Liver (tissue), 9 donors: ENCODE measurements around the gene TIMM29. TPM values are rescaled to one million over a fixed set of nuclear protein-coding genes. Genes with fewer than 3 reads are reported as not detected.

Source experiments
- DNase-seq: peaks from one replicate; pipeline ENCODE4 v3.0.0-alpha.2; 2017; ENCODE audit warnings: low spot score
- H3K27ac ChIP-seq, 2 donors: one replicate each; pipeline ENCODE4 v1.7.0; 2013; ENCODE audit warnings: inconsistent platforms in 2 of 2, low read length in 2 of 2, control low read depth in 1 of 2, low read depth in 1 of 2, mild to moderate bottlenecking in 1 of 2
- H3K27me3 ChIP-seq, 4 donors: one replicate each; pipeline versions ENCODE4 v1.6.1 to v1.7.0; 2013; ENCODE audit warnings: low read length in 3 of 4, inconsistent platforms in 1 of 4, mild to moderate bottlenecking in 1 of 4, moderate library complexity in 1 of 4; ENCODE audit not compliant: control insufficient read depth in 4 of 4, insufficient read depth in 4 of 4
- H3K36me3 ChIP-seq, 4 donors: one replicate each; pipeline versions ENCODE4 v1.6.1 to v1.7.0; 2013; ENCODE audit warnings: low read length in 3 of 4, mild to moderate bottlenecking in 3 of 4, low read depth in 1 of 4, moderate library complexity in 1 of 4; ENCODE audit not compliant: control insufficient read depth in 4 of 4, insufficient read depth in 3 of 4
- H3K4me1 ChIP-seq, 4 donors: one replicate each; pipeline versions ENCODE4 v1.6.1 to v1.7.0; 2013; ENCODE audit warnings: low read length in 3 of 4, mild to moderate bottlenecking in 3 of 4, moderate library complexity in 1 of 4; ENCODE audit not compliant: control insufficient read depth in 4 of 4, insufficient read depth in 4 of 4
- H3K4me3 ChIP-seq, 3 donors: one replicate each; pipeline versions ENCODE4 v1.6.1 to v1.7.0; 2013; ENCODE audit warnings: low read length in 3 of 3, control low read depth in 1 of 3, low read depth in 1 of 3, mild to moderate bottlenecking in 1 of 3
- H3K9ac ChIP-seq, 2 donors: one replicate each; pipeline ENCODE4 v1.7.0; 2013; ENCODE audit warnings: low read length in 2 of 2, mild to moderate bottlenecking in 2 of 2, moderate library complexity in 2 of 2, control low read depth in 1 of 2, low read depth in 1 of 2
- H3K9me3 ChIP-seq, 4 donors: one replicate each; pipeline versions ENCODE4 v1.6.1 to v1.7.0; 2013; ENCODE audit warnings: low read length in 3 of 4; ENCODE audit not compliant: control insufficient read depth in 4 of 4
- EGR1 ChIP-seq, 2 donors: IDR thresholded peaks; 2 replicates each; pipeline ENCODE4 v1.6.1; 2016 to 2018; ENCODE audit warnings: antibody characterized with exemption in 2 of 2, low read depth in 2 of 2
- FOXA1 ChIP-seq: IDR thresholded peaks from 2 replicates; pipeline ENCODE4 v1.6.1; 2016; ENCODE audit warnings: antibody characterized with exemption
- GABPA ChIP-seq, 2 donors: IDR thresholded peaks in 1 of 2; conservative IDR thresholded peaks in 1 of 2; 2 replicates each; pipeline ENCODE4 v1.6.1; 2016; ENCODE audit warnings: antibody characterized with exemption in 2 of 2, mild to moderate bottlenecking in 1 of 2, moderate library complexity in 1 of 2
- JUND ChIP-seq, 2 donors: IDR thresholded peaks; 2 replicates each; pipeline ENCODE4 v1.6.1; 2016; ENCODE audit warnings: antibody characterized with exemption in 2 of 2
- NR2F2 ChIP-seq: IDR thresholded peaks from 2 replicates; pipeline ENCODE4 v1.6.1; 2016; ENCODE audit warnings: antibody characterized with exemption
- RAD21 ChIP-seq, 2 donors: IDR thresholded peaks; 2 replicates each; pipeline ENCODE4 v1.6.1; 2016; ENCODE audit warnings: antibody characterized with exemption in 2 of 2, mild to moderate bottlenecking in 2 of 2
- RXRA ChIP-seq, 2 donors: IDR thresholded peaks; 2 replicates each; pipeline ENCODE4 v1.6.1; 2017 to 2018; ENCODE audit warnings: antibody characterized with exemption in 2 of 2, mild to moderate bottlenecking in 1 of 2
- SP1 ChIP-seq: IDR thresholded peaks from 2 replicates; pipeline ENCODE4 v1.6.1; 2018; ENCODE audit warnings: antibody characterized with exemption, mild to moderate bottlenecking
- YY1 ChIP-seq: IDR thresholded peaks from 2 replicates; pipeline ENCODE4 v1.6.1; 2016; ENCODE audit warnings: antibody characterized with exemption, mild to moderate bottlenecking
- WGBS: extraction: QIAGEN DNeasy Blood & Tissue Kit; methylation state at CpG from one replicate; pipeline ENCODE4 v1.1.7; 2013; 5-methylcytosine and 5-hydroxymethylcytosine counted together
- polyA plus RNA-seq, 2 donors: library from polyadenylated mRNA; stranded (reverse) in 1 of 2; unstranded in 1 of 2; fragments of 200-250 nt in 1 of 2; fragments of >200 nt in 1 of 2; fragmentation: Nextera tagmentation in 1 of 2; extraction: Ambion mirVana in 1 of 2; gene quantifications; one replicate each; pipeline versions ENCODE4 v1.2.1 to v1.2.3, GENCODE V29; 2013 to 2015
- total RNA-seq, 2 donors: library from RNA; depleted of rRNA; stranded (reverse); fragments of >200 nt; gene quantifications; one replicate each; pipeline ENCODE4 v1.2.3, GENCODE V29; 2014
- TF ChIP-seq, protein P1 (sequence below): fragments of 150-350 bp; IDR thresholded peaks from 2 replicates; pipeline ENCODE4 v1.5.1; 2017; ENCODE audit warnings: improper control_type of control experiment, low read depth, low read length; ENCODE audit not compliant: missing input control
- TF ChIP-seq, protein P2 (sequence below): IDR thresholded peaks from 2 replicates; pipeline ENCODE4 v1.6.1; 2016; ENCODE audit warnings: antibody characterized with exemption
- TF ChIP-seq, protein P3 (sequence below): IDR thresholded peaks from 2 replicates; pipeline ENCODE4 v1.6.1; 2016; ENCODE audit warnings: antibody characterized with exemption
- TF ChIP-seq, protein P4 (sequence below): IDR thresholded peaks from 2 replicates; pipeline ENCODE4 v1.6.1; 2016; ENCODE audit warnings: antibody characterized with exemption
- donor health status: healthy.
- donor health status: healthy.
- donor health status: healthy.
- donor health status: healthy.
- donor health status: healthy.

Gene TIMM29
- total and polyA plus RNA-seq, 4 donors: 9.4 to 25.2 (median 14.6) TPM

DNA sequence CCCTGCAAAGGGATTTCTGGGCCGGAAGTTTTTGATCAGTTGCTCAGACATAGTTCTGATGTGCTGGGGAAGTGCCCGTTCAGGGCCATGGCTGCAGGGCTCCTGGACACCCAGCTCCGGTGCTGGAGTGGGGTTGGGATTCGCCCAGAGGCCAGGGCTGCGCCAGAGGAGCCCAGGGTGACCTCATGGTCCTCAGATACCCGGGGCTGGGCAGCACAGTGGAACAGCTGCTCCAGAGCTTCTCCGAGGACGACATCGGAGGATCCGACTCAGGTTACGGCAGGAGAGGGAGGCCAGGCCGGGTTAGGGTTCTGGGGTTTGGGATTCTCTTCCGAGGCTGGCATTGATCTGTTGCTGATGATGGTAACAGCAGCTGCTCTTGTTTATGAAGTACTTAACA is 36.4 kb upstream of the TIMM29 start:
- H3K36me3 ChIP-seq: peaks cover 0 to 1% (median 0%) of the 10 kb centered on the region in 4 donors
- no peak for TF ChIP-seq RAD21 (IDR thresholded peaks at IDR 0.05)
- no peak for TF ChIP-seq NR2F2
- TF ChIP-seq RXRA (IDR thresholded peaks at IDR 0.05): no peak
- no peak for TF ChIP-seq SP1
- no peak for TF ChIP-seq EGR1 (IDR thresholded peaks at IDR 0.05; ENCODE audit: low read depth in 2 of 2)
- TF ChIP-seq JUND (IDR thresholded peaks at IDR 0.05): no peak
- no peak overlapping the region for H3K4me3 ChIP-seq
- WGBS: 89% methylated on average over 13 of the region's 13 CpGs
- H3K27me3 ChIP-seq: no peaks in the 10 kb centered on the region
- no peaks in the 10 kb centered on the region for H3K9me3 ChIP-seq
- no peak overlapping the region for H3K9ac ChIP-seq
- H3K27ac ChIP-seq: no peak overlapping the region
- DNase-seq: no peak
- peaks cover under 1 to 15% (median 8%) of the 10 kb centered on the region in 4 donors for H3K4me1 ChIP-seq

DNA sequence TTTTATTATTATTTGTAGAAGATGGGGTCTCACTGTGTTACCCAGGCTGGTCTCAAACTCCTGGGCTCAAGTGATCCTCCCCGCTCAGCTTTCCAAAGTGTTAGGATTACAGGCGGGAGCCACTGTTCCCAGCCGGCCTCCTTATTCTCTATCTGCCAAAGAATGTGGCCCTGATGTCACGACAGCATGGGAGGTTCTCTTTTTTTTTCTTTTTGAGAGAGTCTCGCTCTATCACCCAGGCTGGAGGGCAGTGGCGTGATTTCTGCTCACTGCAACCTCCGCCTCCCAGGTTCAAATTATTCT is 33.7 kb upstream of the TIMM29 start:
- 96% methylated on average over 7 of the region's 7 CpGs for WGBS
- Histone ChIP-seq H3K9ac (no peak overlapping the region), H3K36me3 (peaks cover 0 to 1% (median 0%) of the 10 kb centered on the region in 4 donors), H3K9me3 (no peaks in the 10 kb centered on the region), H3K4me3 (no peak overlapping the region), H3K4me1 (peaks cover 7 to 28% (median 16%) of the 10 kb centered on the region in 4 donors), H3K27ac (no peak overlapping the region), H3K27me3 (no peaks in the 10 kb centered on the region)
- no peak for DNase-seq
- TF ChIP-seq, protein P1, sequence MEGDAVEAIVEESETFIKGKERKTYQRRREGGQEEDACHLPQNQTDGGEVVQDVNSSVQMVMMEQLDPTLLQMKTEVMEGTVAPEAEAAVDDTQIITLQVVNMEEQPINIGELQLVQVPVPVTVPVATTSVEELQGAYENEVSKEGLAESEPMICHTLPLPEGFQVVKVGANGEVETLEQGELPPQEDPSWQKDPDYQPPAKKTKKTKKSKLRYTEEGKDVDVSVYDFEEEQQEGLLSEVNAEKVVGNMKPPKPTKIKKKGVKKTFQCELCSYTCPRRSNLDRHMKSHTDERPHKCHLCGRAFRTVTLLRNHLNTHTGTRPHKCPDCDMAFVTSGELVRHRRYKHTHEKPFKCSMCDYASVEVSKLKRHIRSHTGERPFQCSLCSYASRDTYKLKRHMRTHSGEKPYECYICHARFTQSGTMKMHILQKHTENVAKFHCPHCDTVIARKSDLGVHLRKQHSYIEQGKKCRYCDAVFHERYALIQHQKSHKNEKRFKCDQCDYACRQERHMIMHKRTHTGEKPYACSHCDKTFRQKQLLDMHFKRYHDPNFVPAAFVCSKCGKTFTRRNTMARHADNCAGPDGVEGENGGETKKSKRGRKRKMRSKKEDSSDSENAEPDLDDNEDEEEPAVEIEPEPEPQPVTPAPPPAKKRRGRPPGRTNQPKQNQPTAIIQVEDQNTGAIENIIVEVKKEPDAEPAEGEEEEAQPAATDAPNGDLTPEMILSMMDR: no peak
- TF ChIP-seq, protein P2, sequence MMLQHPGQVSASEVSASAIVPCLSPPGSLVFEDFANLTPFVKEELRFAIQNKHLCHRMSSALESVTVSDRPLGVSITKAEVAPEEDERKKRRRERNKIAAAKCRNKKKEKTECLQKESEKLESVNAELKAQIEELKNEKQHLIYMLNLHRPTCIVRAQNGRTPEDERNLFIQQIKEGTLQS: no peak
- TF ChIP-seq EGR1 (IDR thresholded peaks at IDR 0.05; ENCODE audit: low read depth in 2 of 2) (no peak), YY1 (no peak), JUND (IDR thresholded peaks at IDR 0.05) (no peak), RXRA (IDR thresholded peaks at IDR 0.05) (no peak)
- TF ChIP-seq, protein P3, sequence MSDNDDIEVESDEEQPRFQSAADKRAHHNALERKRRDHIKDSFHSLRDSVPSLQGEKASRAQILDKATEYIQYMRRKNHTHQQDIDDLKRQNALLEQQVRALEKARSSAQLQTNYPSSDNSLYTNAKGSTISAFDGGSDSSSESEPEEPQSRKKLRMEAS: no peak

DNA sequence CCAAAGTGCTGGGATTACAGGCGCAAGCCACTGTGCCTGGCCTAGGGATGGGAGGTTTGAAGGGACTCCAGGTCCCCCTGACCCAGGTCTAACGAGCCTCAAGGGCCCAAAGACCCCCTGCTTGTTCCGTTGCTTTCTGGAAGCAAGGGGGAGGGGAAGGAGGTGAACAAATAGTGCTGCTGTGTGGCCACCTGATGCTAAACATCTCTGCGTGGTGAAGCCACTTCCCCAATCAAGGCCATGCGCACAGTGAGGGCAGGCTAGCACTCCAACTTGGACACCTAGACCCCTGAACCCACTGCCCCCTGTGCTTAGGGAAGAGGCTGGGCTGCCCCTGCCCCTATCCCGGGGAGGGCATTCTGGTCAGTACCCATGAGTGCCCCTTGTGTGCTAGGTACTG is 33.2 kb upstream of the TIMM29 start:
- no peak for TF ChIP-seq SP1
- TF ChIP-seq RXRA (IDR thresholded peaks at IDR 0.05): no peak
- no peak for TF ChIP-seq FOXA1
- TF ChIP-seq, protein P4, sequence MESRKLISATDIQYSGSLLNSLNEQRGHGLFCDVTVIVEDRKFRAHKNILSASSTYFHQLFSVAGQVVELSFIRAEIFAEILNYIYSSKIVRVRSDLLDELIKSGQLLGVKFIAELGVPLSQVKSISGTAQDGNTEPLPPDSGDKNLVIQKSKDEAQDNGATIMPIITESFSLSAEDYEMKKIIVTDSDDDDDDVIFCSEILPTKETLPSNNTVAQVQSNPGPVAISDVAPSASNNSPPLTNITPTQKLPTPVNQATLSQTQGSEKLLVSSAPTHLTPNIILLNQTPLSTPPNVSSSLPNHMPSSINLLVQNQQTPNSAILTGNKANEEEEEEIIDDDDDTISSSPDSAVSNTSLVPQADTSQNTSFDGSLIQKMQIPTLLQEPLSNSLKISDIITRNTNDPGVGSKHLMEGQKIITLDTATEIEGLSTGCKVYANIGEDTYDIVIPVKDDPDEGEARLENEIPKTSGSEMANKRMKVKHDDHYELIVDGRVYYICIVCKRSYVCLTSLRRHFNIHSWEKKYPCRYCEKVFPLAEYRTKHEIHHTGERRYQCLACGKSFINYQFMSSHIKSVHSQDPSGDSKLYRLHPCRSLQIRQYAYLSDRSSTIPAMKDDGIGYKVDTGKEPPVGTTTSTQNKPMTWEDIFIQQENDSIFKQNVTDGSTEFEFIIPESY: no peak
- TF ChIP-seq GABPA (IDR thresholded peaks at IDR 0.05 in 1 of 2, conservative IDR thresholded peaks at IDR 0.05 in 1 of 2): no peak
- TF ChIP-seq, protein P2: no peak
- TF ChIP-seq YY1: no peak
- Histone ChIP-seq H3K27ac (no peak overlapping the region), H3K9ac (no peak overlapping the region), H3K4me3 (no peak overlapping the region), H3K36me3 (peaks cover 0 to 1% (median 0%) of the 10 kb centered on the region in 4 donors), H3K9me3 (no peaks in the 10 kb centered on the region), H3K27me3 (no peaks in the 10 kb centered on the region), H3K4me1 (peaks cover 7 to 28% (median 16%) of the 10 kb centered on the region in 4 donors)
- WGBS: 91% methylated on average over 6 of the region's 6 CpGs
- DNase-seq: no peak
